ENCODE results near the gene MED6. TPM values are rescaled to one million over a fixed set of nuclear protein-coding genes. Genes with fewer than 3 reads are reported as not detected.

Gene MED6
- total and polyA plus RNA-seq, 5 donors from 2014 or later = 38.7 to 82.8 (median 43.2) TPM

DNA sequence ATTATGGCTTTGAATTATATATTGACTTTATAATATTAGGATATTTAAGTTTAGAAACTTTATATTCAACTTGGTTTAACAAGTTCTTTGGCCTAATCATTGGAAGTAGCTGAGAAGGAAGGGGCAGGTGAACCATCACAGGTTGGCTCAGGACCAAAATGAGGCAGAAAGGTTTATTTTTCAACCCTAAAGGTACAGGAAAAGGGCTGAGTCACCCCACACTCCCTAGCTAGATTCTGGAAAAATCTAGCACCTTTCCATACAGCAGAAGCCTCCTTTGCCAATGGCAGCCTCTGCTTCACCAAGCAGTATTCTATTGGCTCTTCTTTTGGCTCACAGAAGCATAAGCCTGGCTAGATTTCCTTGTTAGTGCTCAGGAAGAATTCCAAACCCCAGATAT, 19.3 kb upstream of the MED6 start:
- ATAC-seq (ENCODE audit: low read depth in 2 of 2) (no peak), DNase-seq (no peak)
- no peak overlapping the region for H3K27ac ChIP-seq (ENCODE audit: insufficient read depth, low read length, poor library complexity, severe bottlenecking)
- Mint-ChIP-seq H3K36me3 (no peaks in the 10 kb centered on the region), H3K27me3 (peaks cover 25% of the 10 kb centered on the region), H3K9me3 (peaks cover 0 to 6% (median 0%) of the 10 kb centered on the region in 7 donors), H3K4me3 (no peak overlapping the region), H3K4me1 (peaks cover 0 to 5% (median 0%) of the 10 kb centered on the region in 4 donors), H3K27ac (no peak overlapping the region)
- H3K4me1 ChIP-seq (ENCODE audit: control insufficient read depth, insufficient read depth, low read length, poor library complexity, severe bottlenecking) = no peaks in the 10 kb centered on the region
- no peaks in the 10 kb centered on the region for H3K36me3 ChIP-seq (ENCODE audit: control insufficient read depth, insufficient read depth, low read length)
- no peak overlapping the region for H3K4me3 ChIP-seq (ENCODE audit: low read depth, low read length)
- no peaks in the 10 kb centered on the region for H3K9me3 ChIP-seq (ENCODE audit: control insufficient read depth in 2 of 2, low read length in 2 of 2)
- peaks cover 2% of the 10 kb centered on the region for H3K27me3 ChIP-seq (ENCODE audit: control insufficient read depth, insufficient read depth, low read length)

DNA sequence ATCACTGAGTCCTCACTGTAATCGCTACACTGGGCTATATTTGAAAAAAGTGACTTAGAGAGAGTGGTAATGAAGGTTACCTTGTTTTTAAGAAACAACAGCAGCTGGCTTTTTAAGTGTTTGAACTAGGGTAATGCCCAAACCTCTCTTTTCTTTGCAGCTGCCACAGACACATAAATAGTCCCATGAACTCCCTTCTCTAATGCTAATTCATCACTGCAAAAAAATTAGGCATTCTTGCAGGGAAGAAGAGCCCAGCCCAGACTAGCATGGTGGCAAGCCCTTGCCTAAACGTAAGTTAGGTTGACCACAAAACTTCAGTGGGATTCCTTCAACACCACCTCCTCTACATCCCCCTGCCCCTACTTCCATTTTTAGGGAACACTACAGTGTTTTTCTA, 17.9 kb upstream of the MED6 start:
- Mint-ChIP-seq H3K4me1 (peaks cover 0 to 5% (median 0%) of the 10 kb centered on the region in 4 donors), H3K27ac (no peak overlapping the region)

DNA sequence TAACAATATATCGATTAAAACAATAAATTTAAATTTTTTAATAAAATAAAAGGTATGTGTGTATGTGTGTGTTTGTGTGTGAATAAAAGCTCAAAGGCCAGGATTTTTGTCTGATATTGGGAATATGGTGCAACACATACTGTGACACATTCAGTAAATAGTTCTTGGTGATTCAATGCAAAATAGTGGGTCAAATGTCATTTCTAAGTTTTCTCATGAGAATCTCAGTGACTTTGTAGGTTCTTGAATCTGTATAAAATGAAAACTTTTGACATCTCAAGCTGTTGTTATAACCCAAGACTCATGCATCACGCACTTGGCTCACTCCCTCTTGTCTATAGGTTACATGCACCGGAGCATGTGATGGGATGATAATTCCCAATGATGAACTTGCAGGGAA, 16.2 kb upstream of the MED6 start:
- Histone ChIP-seq H3K4me3 (ENCODE audit: low read depth, low read length) (no peak overlapping the region), H3K9me3 (ENCODE audit: control insufficient read depth in 2 of 2, low read length in 2 of 2) (no peaks in the 10 kb centered on the region), H3K4me1 (ENCODE audit: control insufficient read depth, insufficient read depth, low read length, poor library complexity, severe bottlenecking) (no peaks in the 10 kb centered on the region), H3K27ac (ENCODE audit: insufficient read depth, low read length, poor library complexity, severe bottlenecking) (no peak overlapping the region), H3K36me3 (ENCODE audit: control insufficient read depth, insufficient read depth, low read length) (no peaks in the 10 kb centered on the region), H3K27me3 (ENCODE audit: control insufficient read depth, insufficient read depth, low read length) (peaks cover 2% of the 10 kb centered on the region)
- Mint-ChIP-seq H3K9me3 (peaks cover 0 to 4% (median 0%) of the 10 kb centered on the region in 7 donors), H3K27me3 (peaks cover 21% of the 10 kb centered on the region), H3K4me1 (no peaks in the 10 kb centered on the region), H3K36me3 (no peaks in the 10 kb centered on the region), H3K27ac (no peak overlapping the region), H3K4me3 (no peak overlapping the region)
- DNase-seq (no peak), ATAC-seq (ENCODE audit: low read depth in 2 of 2) (no peak)

More for the DNA sequence above, 17.9 kb upstream of the MED6 start:
- no peak overlapping the region for H3K27ac ChIP-seq (ENCODE audit: insufficient read depth, low read length, poor library complexity, severe bottlenecking)
- Mint-ChIP-seq H3K27me3 (peaks cover 26% of the 10 kb centered on the region), H3K36me3 (no peaks in the 10 kb centered on the region), H3K4me3 (no peak overlapping the region), H3K9me3 (peaks cover 0 to 4% (median 0%) of the 10 kb centered on the region in 7 donors)
- no peak overlapping the region for H3K4me3 ChIP-seq (ENCODE audit: low read depth, low read length)
- no peaks in the 10 kb centered on the region for H3K4me1 ChIP-seq (ENCODE audit: control insufficient read depth, insufficient read depth, low read length, poor library complexity, severe bottlenecking)
- no peak for ATAC-seq (ENCODE audit: low read depth in 2 of 2)
- no peaks in the 10 kb centered on the region for H3K9me3 ChIP-seq (ENCODE audit: control insufficient read depth in 2 of 2, low read length in 2 of 2)
- H3K36me3 ChIP-seq (ENCODE audit: control insufficient read depth, insufficient read depth, low read length) = no peaks in the 10 kb centered on the region
- no peak for DNase-seq
- H3K27me3 ChIP-seq (ENCODE audit: control insufficient read depth, insufficient read depth, low read length) = peaks cover 2% of the 10 kb centered on the region

DNA sequence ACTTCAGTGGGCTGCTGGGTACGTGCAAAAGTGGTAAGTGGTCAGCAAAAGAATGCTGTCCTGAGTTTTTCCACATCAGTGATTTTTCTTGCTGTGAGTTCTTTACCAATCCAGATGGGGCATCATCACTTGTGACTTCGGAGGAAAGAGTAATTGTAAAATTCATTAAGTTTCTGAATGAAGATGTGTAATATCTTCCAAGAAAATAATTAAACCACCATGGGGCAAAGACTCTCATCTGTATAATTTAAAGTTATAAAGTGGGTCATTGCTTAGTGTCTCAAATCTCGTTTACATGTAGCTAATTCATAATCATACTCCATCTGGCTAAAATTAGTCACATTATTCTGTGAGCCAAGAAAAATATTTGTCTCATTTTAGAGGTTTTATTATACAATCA, 10.8 kb upstream of the MED6 start:
- Histone ChIP-seq H3K9me3 (ENCODE audit: control insufficient read depth in 2 of 2, low read length in 2 of 2) (no peaks in the 10 kb centered on the region), H3K36me3 (ENCODE audit: control insufficient read depth, insufficient read depth, low read length) (no peaks in the 10 kb centered on the region), H3K4me3 (ENCODE audit: low read depth, low read length) (no peak overlapping the region), H3K27me3 (ENCODE audit: control insufficient read depth, insufficient read depth, low read length) (peaks cover 16% of the 10 kb centered on the region), H3K4me1 (ENCODE audit: control insufficient read depth, insufficient read depth, low read length, poor library complexity, severe bottlenecking) (no peaks in the 10 kb centered on the region), H3K27ac (ENCODE audit: insufficient read depth, low read length, poor library complexity, severe bottlenecking) (no peak overlapping the region)
- H3K4me1 Mint-ChIP-seq = no peaks in the 10 kb centered on the region
- H3K9me3 Mint-ChIP-seq = no peaks in the 10 kb centered on the region
- peaks cover 27% of the 10 kb centered on the region for H3K27me3 Mint-ChIP-seq
- DNase-seq (no peak), ATAC-seq (ENCODE audit: low read depth in 2 of 2) (no peak)
- no peaks in the 10 kb centered on the region for H3K36me3 Mint-ChIP-seq
- no peak overlapping the region for H3K4me3 Mint-ChIP-seq
- H3K27ac Mint-ChIP-seq = no peak overlapping the region

DNA sequence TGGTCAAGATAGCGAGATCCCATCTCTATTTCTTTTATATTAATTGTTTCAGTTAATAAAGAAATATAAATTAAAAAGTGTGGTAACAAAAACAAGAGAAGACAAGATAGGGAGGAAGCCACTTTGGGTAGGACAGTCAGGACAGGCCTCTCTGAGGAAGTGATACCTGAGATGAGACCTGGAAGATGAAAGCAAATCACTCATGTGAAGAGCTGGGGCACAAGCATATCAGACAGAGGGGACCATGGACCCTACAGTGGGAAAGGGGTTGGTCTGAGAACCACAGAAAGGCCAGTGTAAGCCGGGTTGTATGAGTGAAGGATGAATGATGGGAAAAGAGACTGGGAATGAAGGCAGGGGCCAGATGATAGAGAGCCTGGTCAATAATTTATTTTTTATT, 1.8 kb upstream of the MED6 start:
- H3K27ac Mint-ChIP-seq = peak overlapping the region in 1 of 3 donors; percentile 2
- Histone ChIP-seq H3K9me3 (ENCODE audit: control insufficient read depth in 2 of 2, low read length in 2 of 2) (no peaks in the 10 kb centered on the region), H3K27ac (ENCODE audit: insufficient read depth, low read length, poor library complexity, severe bottlenecking) (no peak overlapping the region), H3K36me3 (ENCODE audit: control insufficient read depth, insufficient read depth, low read length) (peaks cover 2% of the 10 kb centered on the region), H3K27me3 (ENCODE audit: control insufficient read depth, insufficient read depth, low read length) (peaks cover 22% of the 10 kb centered on the region), H3K4me1 (ENCODE audit: control insufficient read depth, insufficient read depth, low read length, poor library complexity, severe bottlenecking) (peaks cover 23% of the 10 kb centered on the region), H3K4me3 (ENCODE audit: low read depth, low read length) (no peak overlapping the region)
- no peak for ATAC-seq (ENCODE audit: low read depth in 2 of 2)
- peaks cover 17 to 39% (median 26%) of the 10 kb centered on the region in 4 donors for H3K4me1 Mint-ChIP-seq
- DNase-seq = no peak
- H3K9me3 Mint-ChIP-seq = peaks cover 0 to 3% (median 0%) of the 10 kb centered on the region in 7 donors
- peaks cover 6% of the 10 kb centered on the region for H3K36me3 Mint-ChIP-seq
- peaks cover 22% of the 10 kb centered on the region for H3K27me3 Mint-ChIP-seq
- peak overlapping the region in 3 of 4 donors; percentile 18 to 73 (median 31) for H3K4me3 Mint-ChIP-seq

GRCh38 chr14:70601162-70601561, 707 bp upstream of the MED6 start:
- H3K36me3 ChIP-seq (ENCODE audit: control insufficient read depth, insufficient read depth, low read length) = peaks cover 10% of the 10 kb centered on the region
- Mint-ChIP-seq H3K4me3 (peak overlapping the region; percentile 87 to 100 (median 92)), H3K9me3 (peaks cover 0 to 3% (median 0%) of the 10 kb centered on the region in 7 donors), H3K36me3 (peaks cover 6% of the 10 kb centered on the region), H3K4me1 (peaks cover 21 to 40% (median 26%) of the 10 kb centered on the region in 4 donors), H3K27ac (peak overlapping the region; percentile 56 to 98 (median 76)), H3K27me3 (peaks cover 19% of the 10 kb centered on the region)
- no peaks in the 10 kb centered on the region for H3K9me3 ChIP-seq (ENCODE audit: control insufficient read depth in 2 of 2, low read length in 2 of 2)
- peaks cover 15% of the 10 kb centered on the region for H3K27me3 ChIP-seq (ENCODE audit: control insufficient read depth, insufficient read depth, low read length)
- DNase-seq (no peak), ATAC-seq (ENCODE audit: low read depth in 2 of 2) (no peak)
- H3K4me1 ChIP-seq (ENCODE audit: control insufficient read depth, insufficient read depth, low read length, poor library complexity, severe bottlenecking) = peaks cover 23% of the 10 kb centered on the region
- H3K4me3 ChIP-seq (ENCODE audit: low read depth, low read length) = peak overlapping the region; percentile 76
- peak overlapping the region; percentile 33 for H3K27ac ChIP-seq (ENCODE audit: insufficient read depth, low read length, poor library complexity, severe bottlenecking)

GRCh38 chr14:70599345-70599744, 1.1 kb downstream of the MED6 start:
- Histone ChIP-seq H3K4me1 (ENCODE audit: control insufficient read depth, insufficient read depth, low read length, poor library complexity, severe bottlenecking) (peaks cover 23% of the 10 kb centered on the region), H3K36me3 (ENCODE audit: control insufficient read depth, insufficient read depth, low read length) (peaks cover 29% of the 10 kb centered on the region), H3K27ac (ENCODE audit: insufficient read depth, low read length, poor library complexity, severe bottlenecking) (no peak overlapping the region), H3K4me3 (ENCODE audit: low read depth, low read length) (peak overlapping the region; percentile 100), H3K9me3 (ENCODE audit: control insufficient read depth in 2 of 2, low read length in 2 of 2) (no peaks in the 10 kb centered on the region), H3K27me3 (ENCODE audit: control insufficient read depth, insufficient read depth, low read length) (peaks cover 10% of the 10 kb centered on the region)
- H3K4me1 Mint-ChIP-seq = peaks cover 21 to 49% (median 27%) of the 10 kb centered on the region in 4 donors
- peaks cover 16% of the 10 kb centered on the region for H3K36me3 Mint-ChIP-seq
- peaks cover 0 to 3% (median 0%) of the 10 kb centered on the region in 7 donors for H3K9me3 Mint-ChIP-seq
- ATAC-seq (ENCODE audit: low read depth in 2 of 2) (no peak), DNase-seq (no peak)
- peak overlapping the region; percentile 98 to 100 (median 99) for H3K27ac Mint-ChIP-seq
- peak overlapping the region; percentile 80 to 99 (median 89) for H3K4me3 Mint-ChIP-seq
- H3K27me3 Mint-ChIP-seq = peaks cover 8% of the 10 kb centered on the region

- Mint-ChIP-seq H3K9me3 (peaks cover 0 to 3% (median 0%) of the 10 kb centered on the region in 7 donors), H3K4me3 (peak overlapping the region in 2 of 4 donors; percentile 43 to 51), H3K36me3 (peaks cover 27% of the 10 kb centered on the region), H3K27me3 (peaks cover 5% of the 10 kb centered on the region), H3K4me1 (peaks cover 21 to 53% (median 30%) of the 10 kb centered on the region in 4 donors), H3K27ac (no peak overlapping the region)
- DNase-seq (no peak), ATAC-seq (ENCODE audit: low read depth in 2 of 2) (no peak)
- Histone ChIP-seq H3K36me3 (ENCODE audit: control insufficient read depth, insufficient read depth, low read length) (peaks cover 45% of the 10 kb centered on the region), H3K27ac (ENCODE audit: insufficient read depth, low read length, poor library complexity, severe bottlenecking) (no peak overlapping the region), H3K4me3 (ENCODE audit: low read depth, low read length) (no peak overlapping the region), H3K9me3 (ENCODE audit: control insufficient read depth in 2 of 2, low read length in 2 of 2) (no peaks in the 10 kb centered on the region), H3K4me1 (ENCODE audit: control insufficient read depth, insufficient read depth, low read length, poor library complexity, severe bottlenecking) (peaks cover 23% of the 10 kb centered on the region), H3K27me3 (ENCODE audit: control insufficient read depth, insufficient read depth, low read length) (peaks cover 2% of the 10 kb centered on the region)
Measured at GRCh38 chr14:70597731-70598130, 2.7 kb downstream of the MED6 start.
